ENCODE results near the gene SFMBT2. TPM values are rescaled to one million over a fixed set of nuclear protein-coding genes. Genes with fewer than 3 reads are reported as not detected.
"Not testable (repeated sequence)": the region's sequence is repeated elsewhere in the genome, so short reads cannot be mapped to it uniquely, and the experiment has no call there.

The SFMBT2 gene
- total RNA-seq, 3 donors from 2014 or later (not counting 1 experiment from before 2014, with no cell fraction given) = 50.4 to 70.4 (median 52.2) TPM

- no peak for TF ChIP-seq CTCF (IDR thresholded peaks at IDR 0.05)
- intact Hi-C loops (cut with micrococcal nuclease) = no loop called here
- no peaks in the 10 kb centered on the region for H3K36me3 Mint-ChIP-seq
- Histone ChIP-seq H3K27ac (ENCODE audit: low read length) (no peak overlapping the region), H3K4me1 (ENCODE audit: control insufficient read depth, insufficient read depth, low read length) (peaks cover 12% of the 10 kb centered on the region), H3K27me3 (ENCODE audit: control insufficient read depth, insufficient read depth, low read length) (no peaks in the 10 kb centered on the region), H3K9me3 (ENCODE audit: control insufficient read depth, insufficient read depth, low read length) (no peaks in the 10 kb centered on the region), H3K4me3 (ENCODE audit: low read length) (no peak overlapping the region), H3K36me3 (ENCODE audit: control insufficient read depth, insufficient read depth, low read length) (no peaks in the 10 kb centered on the region)
- ATAC-seq (peak in 1 of 3 donors; percentile 30), DNase-seq (no peak)
- peak overlapping the region; percentile 78 to 87 for H3K27ac Mint-ChIP-seq
- no peaks in the 10 kb centered on the region for H3K9me3 Mint-ChIP-seq
- 55% methylated on average over 3 of the region's 3 CpGs for WGBS (ENCODE audit: insufficient coverage)
- peak overlapping the region; percentile 1 for H3K4me3 Mint-ChIP-seq
- H3K27me3 Mint-ChIP-seq (ENCODE audit: low read depth in 2 of 2) = no peaks in the 10 kb centered on the region
- peaks cover 72 to 78% of the 10 kb centered on the region in 2 donors for H3K4me1 Mint-ChIP-seq
Measured at GRCh38 chr10:7389844-7390243, 21.0 kb downstream of the SFMBT2 start.

- peaks cover 71 to 78% of the 10 kb centered on the region in 2 donors for H3K4me1 Mint-ChIP-seq
Measured at GRCh38 chr10:7389346-7389745, 21.5 kb downstream of the SFMBT2 start.

GRCh38 chr10:7388602-7389001, 22.2 kb downstream of the SFMBT2 start:
- peak overlapping the region; percentile 78 to 87 for H3K27ac Mint-ChIP-seq
- H3K4me1 ChIP-seq (ENCODE audit: control insufficient read depth, insufficient read depth, low read length) = peaks cover 14% of the 10 kb centered on the region
- H3K4me1 Mint-ChIP-seq = peaks cover 66 to 74% of the 10 kb centered on the region in 2 donors
- peak overlapping the region; percentile 50 for H3K27ac ChIP-seq (ENCODE audit: low read length)
- no peaks in the 10 kb centered on the region for H3K27me3 Mint-ChIP-seq (ENCODE audit: low read depth in 2 of 2)
- intact Hi-C loops (cut with micrococcal nuclease) = no loop called here
- no peaks in the 10 kb centered on the region for H3K9me3 Mint-ChIP-seq
- DNase-seq = peak in 1 of 2 donors; percentile 54
- H3K9me3 ChIP-seq (ENCODE audit: control insufficient read depth, insufficient read depth, low read length) = no peaks in the 10 kb centered on the region
- no peaks in the 10 kb centered on the region for H3K27me3 ChIP-seq (ENCODE audit: control insufficient read depth, insufficient read depth, low read length)
- H3K36me3 ChIP-seq (ENCODE audit: control insufficient read depth, insufficient read depth, low read length) = no peaks in the 10 kb centered on the region
- H3K36me3 Mint-ChIP-seq = no peaks in the 10 kb centered on the region
- peak; percentile 73 to 86 (median 76) for ATAC-seq
- 39% methylated on average over 4 of the region's 4 CpGs for WGBS (ENCODE audit: insufficient coverage)
- no peak overlapping the region for H3K4me3 ChIP-seq (ENCODE audit: low read length)
- H3K4me3 Mint-ChIP-seq = peak overlapping the region; percentile 67
- no peak for TF ChIP-seq CTCF (IDR thresholded peaks at IDR 0.05)

More at GRCh38 chr10:7389346-7389745, 21.5 kb downstream of the SFMBT2 start:
- H3K27ac Mint-ChIP-seq = peak overlapping the region; percentile 78 to 87
- intact Hi-C loops (cut with micrococcal nuclease) = no loop called here
- peak overlapping the region; percentile 53 for H3K4me3 Mint-ChIP-seq
- H3K27me3 Mint-ChIP-seq (ENCODE audit: low read depth in 2 of 2) = no peaks in the 10 kb centered on the region
- H3K9me3 Mint-ChIP-seq = no peaks in the 10 kb centered on the region
- Histone ChIP-seq H3K27me3 (ENCODE audit: control insufficient read depth, insufficient read depth, low read length) (no peaks in the 10 kb centered on the region), H3K27ac (ENCODE audit: low read length) (no peak overlapping the region), H3K9me3 (ENCODE audit: control insufficient read depth, insufficient read depth, low read length) (no peaks in the 10 kb centered on the region), H3K4me1 (ENCODE audit: control insufficient read depth, insufficient read depth, low read length) (peaks cover 12% of the 10 kb centered on the region), H3K36me3 (ENCODE audit: control insufficient read depth, insufficient read depth, low read length) (no peaks in the 10 kb centered on the region), H3K4me3 (ENCODE audit: low read length) (no peak overlapping the region)
- ATAC-seq = no peak
- no CpG with 5 or more reads among the region's 2 CpGs for WGBS (ENCODE audit: insufficient coverage)
- no peak for TF ChIP-seq CTCF (IDR thresholded peaks at IDR 0.05)
- no peaks in the 10 kb centered on the region for H3K36me3 Mint-ChIP-seq
- DNase-seq = no peak

- H3K9me3 Mint-ChIP-seq; H3K27me3 Mint-ChIP-seq (ENCODE audit: low read depth in 2 of 2); H3K9me3 ChIP-seq (ENCODE audit: control insufficient read depth, insufficient read depth, low read length); DNase-seq; intact Hi-C loops (cut with micrococcal nuclease); H3K27me3 ChIP-seq (ENCODE audit: control insufficient read depth, insufficient read depth, low read length); ATAC-seq; H3K36me3 Mint-ChIP-seq; H3K4me3 ChIP-seq (ENCODE audit: low read length); H3K27ac ChIP-seq (ENCODE audit: low read length); H3K36me3 ChIP-seq (ENCODE audit: control insufficient read depth, insufficient read depth, low read length): not testable (repeated sequence)
- peaks cover 69 to 79% of the 10 kb centered on the region in 2 donors for H3K4me1 Mint-ChIP-seq
- H3K27ac Mint-ChIP-seq = peak overlapping the region; percentile 78 to 87
- H3K4me1 ChIP-seq (ENCODE audit: control insufficient read depth, insufficient read depth, low read length) = peaks cover 16% of the 10 kb centered on the region
- no CpG with 5 or more reads among the region's 1 CpG for WGBS (ENCODE audit: insufficient coverage)
- peak overlapping the region; percentile 79 for H3K4me3 Mint-ChIP-seq
Measured at GRCh38 chr10:7388149-7388548, 22.7 kb downstream of the SFMBT2 start.

All from natural killer cell (primary cell).